Cardiac muscle cell (in vitro differentiated cells and primary cell): ENCODE measurements around the gene CLCA4. TPM values are rescaled to one million over a fixed set of nuclear protein-coding genes. Genes with fewer than 3 reads are reported as not detected.
"Not testable (repeated sequence)": the region's sequence is repeated elsewhere in the genome, so short reads cannot be mapped to it uniquely, and the experiment has no call there.

Experiments used
- DNase-seq, 2 donors: peaks; one replicate each; pipeline versions ENCODE4 v3.0.0 to v3.0.0-alpha.2; 2010 to 2017; ENCODE audit warnings: low read depth in 1 of 2, low spot score in 1 of 2
- H3K27ac ChIP-seq: fragments of 200-600 bp; sonication (generic); 2 replicates; pipeline ENCODE4 v1.5.1; 2016
- H3K27me3 ChIP-seq: fragments of 200-600 bp; sonication (generic); 2 replicates; pipeline ENCODE4 v1.6.0; 2016; ENCODE audit warnings: control low read depth
- H3K36me3 ChIP-seq: fragments of 200-600 bp; sonication (generic); 2 replicates; pipeline ENCODE4 v1.5.1; 2016; ENCODE audit warnings: control low read depth
- H3K4me1 ChIP-seq: fragments of 200-600 bp; sonication (generic); 2 replicates; pipeline ENCODE4 v1.8.1; 2017; ENCODE audit warnings: low read depth, mild to moderate bottlenecking, mixed run types
- H3K4me3 ChIP-seq: fragments of 200-600 bp; sonication (generic); 2 replicates; pipeline ENCODE4 v1.5.1; 2016; ENCODE audit warnings: mild to moderate bottlenecking
- H3K9me3 ChIP-seq: fragments of 200-600 bp; sonication (generic); 2 replicates; pipeline ENCODE4 v1.5.1; 2017; ENCODE audit warnings: low read depth, mild to moderate bottlenecking, control low read depth
- CTCF ChIP-seq: IDR thresholded peaks from 2 replicates; pipeline ENCODE4 v1.5.1; 2012; ENCODE audit warnings: low read depth, mild to moderate bottlenecking, low read length
- polyA plus RNA-seq: library from polyadenylated mRNA; unstranded; fragments of >200 nt; fragmentation: Nextera tagmentation; extraction: Ambion mirVana; gene quantifications from 2 replicates; pipeline ENCODE4 v1.2.1, GENCODE V29; 2016
- total RNA-seq: library from RNA; depleted of rRNA; stranded (reverse); fragments of >200 nt; gene quantifications from 2 replicates; pipeline ENCODE4 v1.2.3, GENCODE V29; 2016

CLCA4 gene
- total and polyA plus RNA-seq, 2 experiments from 2014 or later = not detected

- Histone ChIP-seq H3K36me3 (no peaks in the 10 kb centered on the region), H3K9me3 (no peaks in the 10 kb centered on the region), H3K27me3 (no peaks in the 10 kb centered on the region), H3K4me1 (no peaks in the 10 kb centered on the region), H3K4me3 (no peak overlapping the region), H3K27ac (no peak overlapping the region)
- TF ChIP-seq CTCF = no peak
- DNase-seq = no peak
Measured at GRCh38 chr1:86583593-86583992, 36.7 kb downstream of the CLCA4 start.

- Histone ChIP-seq H3K27me3 (no peaks in the 10 kb centered on the region), H3K4me3 (no peak overlapping the region), H3K9me3 (no peaks in the 10 kb centered on the region), H3K27ac (no peak overlapping the region), H3K4me1 (no peaks in the 10 kb centered on the region), H3K36me3 (no peaks in the 10 kb centered on the region)
- no peak for DNase-seq
- no peak for TF ChIP-seq CTCF
Measured at GRCh38 chr1:86594284-86594770, 47.4 kb downstream of the CLCA4 start.

GRCh38 chr1:86596224-86596623, 49.3 kb downstream of the CLCA4 start:
- H3K36me3 ChIP-seq = no peaks in the 10 kb centered on the region
- DNase-seq = peak in 1 of 2 donors; percentile 17
- H3K27ac ChIP-seq = no peak overlapping the region
- H3K4me1 ChIP-seq = no peaks in the 10 kb centered on the region
- no peak overlapping the region for H3K4me3 ChIP-seq
- H3K27me3 ChIP-seq = no peaks in the 10 kb centered on the region
- no peak for TF ChIP-seq CTCF
- no peaks in the 10 kb centered on the region for H3K9me3 ChIP-seq

GRCh38 chr1:86596741-86597290, 49.9 kb downstream of the CLCA4 start:
- Histone ChIP-seq H3K4me3 (no peak overlapping the region), H3K27me3 (no peaks in the 10 kb centered on the region), H3K36me3 (no peaks in the 10 kb centered on the region), H3K9me3 (no peaks in the 10 kb centered on the region), H3K27ac (no peak overlapping the region), H3K4me1 (no peaks in the 10 kb centered on the region)
- no peak for TF ChIP-seq CTCF
- peak in 1 of 2 donors; percentile 25 for DNase-seq

GRCh38 chr1:86606080-86606479, 59.2 kb downstream of the CLCA4 start:
- not testable (repeated sequence) for H3K4me1 ChIP-seq, H3K9me3 ChIP-seq, H3K27ac ChIP-seq, H3K4me3 ChIP-seq, DNase-seq, H3K27me3 ChIP-seq, H3K36me3 ChIP-seq

- no peak for TF ChIP-seq CTCF
Measured at GRCh38 chr1:86616433-86616832, 69.6 kb downstream of the CLCA4 start.

More at GRCh38 chr1:86616433-86616832, 69.6 kb downstream of the CLCA4 start:
- Histone ChIP-seq H3K27ac (no peak overlapping the region), H3K4me3 (no peak overlapping the region), H3K9me3 (no peaks in the 10 kb centered on the region), H3K4me1 (no peaks in the 10 kb centered on the region), H3K36me3 (no peaks in the 10 kb centered on the region), H3K27me3 (no peaks in the 10 kb centered on the region)
- no peak for DNase-seq
